ENCODE data around the gene ZNF684. TPM values are rescaled to one million over a fixed set of nuclear protein-coding genes. Genes with fewer than 3 reads are reported as not detected.

The ZNF684 gene
- 1.8 and 2.1 TPM in 2 replicates for total RNA-seq

GRCh38 chr1:40531381-40532061 is at the start of gene ZNF684:
Gene ZNF684 (plus strand): TSS chr1:40531637. CDS start chr1:40533167, 1,530 bp downstream.

GRCh38 chr1:40508375-40509341 is 22.8 kb upstream of the ZNF684 start, which contains the start of gene EXO5:
Gene EXO5 (plus strand): TSS chr1:40508767. CDS start chr1:40514545, 5,778 bp downstream.

Other genes with a start within 250 kb of the ZNF684 start
- gene COL9A2, start 214.4 kb upstream of the ZNF684 start, total RNA-seq: 0.71 and 1.0 TPM in 2 replicates
- 8.2 and 12.2 TPM in 2 replicates for gene SMAP2, start 157.9 kb upstream of the ZNF684 start, total RNA-seq
- 4.4 and 5.2 TPM in 2 replicates for gene ZFP69B, start 81.2 kb upstream of the ZNF684 start, total RNA-seq
- gene ZFP69, start 54.3 kb upstream of the ZNF684 start, total RNA-seq: 2.4 and 4.6 TPM in 2 replicates
- 4.8 and 8.0 TPM in 2 replicates for gene EXO5, start 22.9 kb upstream of the ZNF684 start, total RNA-seq
- 0.68 and 2.7 TPM in 2 replicates for gene RIMS3, start 134.0 kb downstream of the ZNF684 start, total RNA-seq
- 25.3 and 38.5 TPM in 2 replicates for gene NFYC, start 160.1 kb downstream of the ZNF684 start, total RNA-seq